ENCODE data around the gene SOX8.

DNA sequence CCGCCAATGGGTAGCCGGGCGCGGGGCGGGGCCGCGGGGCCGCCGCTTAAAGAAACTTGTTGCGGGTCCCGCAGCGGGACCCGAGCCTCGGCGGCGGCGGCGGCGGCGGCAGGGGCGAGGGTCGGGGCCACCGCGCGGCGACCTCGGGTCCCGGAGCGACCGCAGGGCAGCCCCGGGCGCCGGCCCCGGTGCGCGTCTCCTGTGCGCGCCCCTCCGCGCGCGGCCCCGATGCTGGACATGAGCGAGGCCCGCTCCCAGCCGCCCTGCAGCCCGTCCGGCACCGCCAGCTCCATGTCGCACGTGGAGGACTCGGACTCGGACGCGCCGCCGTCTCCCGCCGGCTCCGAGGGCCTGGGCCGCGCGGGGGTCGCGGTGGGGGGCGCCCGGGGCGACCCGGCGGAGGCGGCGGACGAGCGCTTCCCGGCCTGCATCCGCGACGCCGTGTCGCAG lies at the start of gene SOX8:
- TF ChIP-seq, protein P1, sequence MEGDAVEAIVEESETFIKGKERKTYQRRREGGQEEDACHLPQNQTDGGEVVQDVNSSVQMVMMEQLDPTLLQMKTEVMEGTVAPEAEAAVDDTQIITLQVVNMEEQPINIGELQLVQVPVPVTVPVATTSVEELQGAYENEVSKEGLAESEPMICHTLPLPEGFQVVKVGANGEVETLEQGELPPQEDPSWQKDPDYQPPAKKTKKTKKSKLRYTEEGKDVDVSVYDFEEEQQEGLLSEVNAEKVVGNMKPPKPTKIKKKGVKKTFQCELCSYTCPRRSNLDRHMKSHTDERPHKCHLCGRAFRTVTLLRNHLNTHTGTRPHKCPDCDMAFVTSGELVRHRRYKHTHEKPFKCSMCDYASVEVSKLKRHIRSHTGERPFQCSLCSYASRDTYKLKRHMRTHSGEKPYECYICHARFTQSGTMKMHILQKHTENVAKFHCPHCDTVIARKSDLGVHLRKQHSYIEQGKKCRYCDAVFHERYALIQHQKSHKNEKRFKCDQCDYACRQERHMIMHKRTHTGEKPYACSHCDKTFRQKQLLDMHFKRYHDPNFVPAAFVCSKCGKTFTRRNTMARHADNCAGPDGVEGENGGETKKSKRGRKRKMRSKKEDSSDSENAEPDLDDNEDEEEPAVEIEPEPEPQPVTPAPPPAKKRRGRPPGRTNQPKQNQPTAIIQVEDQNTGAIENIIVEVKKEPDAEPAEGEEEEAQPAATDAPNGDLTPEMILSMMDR (IDR thresholded peaks at IDR 0.05): no peak
- no peak for TF ChIP-seq POLR2A (IDR thresholded peaks at IDR 0.05)
